Stimulated activated CD4-positive, alpha-beta T cell treated with anti-CD3 and anti-CD28 coated beads, TNF-alpha, amount 100 ng/mL, for 24 hours (primary cell): ENCODE results near the gene BDKRB2.

ENCODE experiments used
- DNase-seq, 3 experiments: peaks; one replicate each; pipeline ENCODE4 v3.0.0-alpha.2; 2020; ENCODE audit warnings: low read depth in 3 of 3

The BDKRB2 gene

GRCh38 chr14:96251656-96252155 lies 47.1 kb downstream of the BDKRB2 start:
- DNase-seq: no peak

GRCh38 chr14:96252323-96252998 lies 47.8 kb downstream of the BDKRB2 start:
- no peak for DNase-seq

GRCh38 chr14:96252999-96253539 lies 48.4 kb downstream of the BDKRB2 start:
- no peak for DNase-seq

- DNase-seq: no peak
These were observed 50.0 kb downstream of the BDKRB2 start for GRCh38 chr14:96254687-96255086.

GRCh38 chr14:96255501-96256366 lies 51.1 kb downstream of the BDKRB2 start, which contains the start of gene BDKRB1:
Gene BDKRB1, plus strand, starts transcription at chr14:96256210. Its CDS starts 7,473 bp downstream, at chr14:96263683.
- no peak for DNase-seq

- no peak for DNase-seq
These were observed 51.8 kb downstream of the BDKRB2 start for GRCh38 chr14:96256407-96256806.

- no peak for DNase-seq
These were observed 52.4 kb downstream of the BDKRB2 start for GRCh38 chr14:96257056-96257455.

GRCh38 chr14:96257900-96258299 lies 53.3 kb downstream of the BDKRB2 start:
- DNase-seq: no peak

GRCh38 chr14:96260341-96260821 lies 55.7 kb downstream of the BDKRB2 start:
- no peak for DNase-seq

GRCh38 chr14:96261053-96261452 lies 56.4 kb downstream of the BDKRB2 start:
- DNase-seq: no peak

- no peak for DNase-seq
These were observed 57.4 kb downstream of the BDKRB2 start for GRCh38 chr14:96261772-96262655.

GRCh38 chr14:96263347-96264199 lies 58.9 kb downstream of the BDKRB2 start:
- no peak for DNase-seq

GRCh38 chr14:96264200-96264553 lies 59.5 kb downstream of the BDKRB2 start:
- no peak for DNase-seq

GRCh38 chr14:96264853-96265252 lies 60.2 kb downstream of the BDKRB2 start:
- DNase-seq: no peak

GRCh38 chr14:96265383-96266095 lies 60.9 kb downstream of the BDKRB2 start:
- no peak for DNase-seq

- no peak for DNase-seq
These were observed 62.7 kb downstream of the BDKRB2 start for GRCh38 chr14:96267336-96267735.

- no peak for DNase-seq
These were observed 63.3 kb downstream of the BDKRB2 start for GRCh38 chr14:96267916-96268315.

GRCh38 chr14:96268431-96269358 lies 64.1 kb downstream of the BDKRB2 start:
- no peak for DNase-seq

- no peak for DNase-seq
These were observed 64.7 kb downstream of the BDKRB2 start for GRCh38 chr14:96269359-96269710.
